SKM-1 (cell line): Measurements from ENCODE around the gene ATP6V0A4.
"Not testable (repeated sequence)": the region's sequence is repeated elsewhere in the genome, so short reads cannot be mapped to it uniquely, and the experiment has no call there.

Experiments used
- DNase-seq: peaks from one replicate; lab custom pipeline; 2025; ENCODE audit not compliant: unreplicated experiment; lab: John Stamatoyannopoulos, UW

Gene ATP6V0A4

GRCh38 chr7:138804618-138805017 is 6.6 kb upstream of the ATP6V0A4 start:
- DNase-seq: no peak

- DNase-seq: no peak
Observed at GRCh38 chr7:138802706-138803105, 4.7 kb upstream of the ATP6V0A4 start.

- no peak for DNase-seq
Observed at GRCh38 chr7:138801256-138801655, 3.3 kb upstream of the ATP6V0A4 start.

GRCh38 chr7:138799336-138800000 is 1.5 kb upstream of the ATP6V0A4 start:
- no peak for DNase-seq

- DNase-seq: no peak
Observed at GRCh38 chr7:138798836-138799235, 840 bp upstream of the ATP6V0A4 start.

GRCh38 chr7:138797046-138797445 is 950 bp downstream of the ATP6V0A4 start:
- DNase-seq: not testable (repeated sequence)

- DNase-seq: no peak
Observed at GRCh38 chr7:138796038-138796615, 1.9 kb downstream of the ATP6V0A4 start.

GRCh38 chr7:138785587-138786437 is 12.2 kb downstream of the ATP6V0A4 start:
- no peak for DNase-seq

- DNase-seq: no peak
Observed at GRCh38 chr7:138784692-138785091, 13.3 kb downstream of the ATP6V0A4 start.

GRCh38 chr7:138781004-138781403 is 17.0 kb downstream of the ATP6V0A4 start:
- DNase-seq: no peak

- DNase-seq: no peak
Observed at GRCh38 chr7:138776166-138776833, 21.7 kb downstream of the ATP6V0A4 start.

- no peak for DNase-seq
Observed at GRCh38 chr7:138773817-138774216, 24.2 kb downstream of the ATP6V0A4 start.

GRCh38 chr7:138773176-138773575 is 24.8 kb downstream of the ATP6V0A4 start:
- no peak for DNase-seq

GRCh38 chr7:138770904-138771303 is 27.1 kb downstream of the ATP6V0A4 start:
- DNase-seq: no peak

- no peak for DNase-seq
Observed at GRCh38 chr7:138768241-138768640, 29.8 kb downstream of the ATP6V0A4 start.

- no peak for DNase-seq
Observed at GRCh38 chr7:138756591-138757242, 41.3 kb downstream of the ATP6V0A4 start.

GRCh38 chr7:138755842-138756590 is 42.0 kb downstream of the ATP6V0A4 start:
- DNase-seq: no peak

GRCh38 chr7:138755331-138755747 is 42.7 kb downstream of the ATP6V0A4 start:
- no peak for DNase-seq

- no peak for DNase-seq
Observed at GRCh38 chr7:138753610-138754009, 44.4 kb downstream of the ATP6V0A4 start.

GRCh38 chr7:138753150-138753518 is 44.9 kb downstream of the ATP6V0A4 start:
- DNase-seq: no peak
